ENCODE measurements around the gene NAT14. TPM values are rescaled to one million over a fixed set of nuclear protein-coding genes. Genes with fewer than 3 reads are reported as not detected.
"Not testable (repeated sequence)": the region's sequence is repeated elsewhere in the genome, so short reads cannot be mapped to it uniquely, and the experiment has no call there.

NAT14 gene
- total RNA-seq, 1 experiment from 2014 or later = 22.5 TPM

- DNase-seq (ENCODE audit: low read depth) = peak; percentile 97
Observed at GRCh38 chr19:55486971-55487923, 2.3 kb downstream of the NAT14 start.

DNA sequence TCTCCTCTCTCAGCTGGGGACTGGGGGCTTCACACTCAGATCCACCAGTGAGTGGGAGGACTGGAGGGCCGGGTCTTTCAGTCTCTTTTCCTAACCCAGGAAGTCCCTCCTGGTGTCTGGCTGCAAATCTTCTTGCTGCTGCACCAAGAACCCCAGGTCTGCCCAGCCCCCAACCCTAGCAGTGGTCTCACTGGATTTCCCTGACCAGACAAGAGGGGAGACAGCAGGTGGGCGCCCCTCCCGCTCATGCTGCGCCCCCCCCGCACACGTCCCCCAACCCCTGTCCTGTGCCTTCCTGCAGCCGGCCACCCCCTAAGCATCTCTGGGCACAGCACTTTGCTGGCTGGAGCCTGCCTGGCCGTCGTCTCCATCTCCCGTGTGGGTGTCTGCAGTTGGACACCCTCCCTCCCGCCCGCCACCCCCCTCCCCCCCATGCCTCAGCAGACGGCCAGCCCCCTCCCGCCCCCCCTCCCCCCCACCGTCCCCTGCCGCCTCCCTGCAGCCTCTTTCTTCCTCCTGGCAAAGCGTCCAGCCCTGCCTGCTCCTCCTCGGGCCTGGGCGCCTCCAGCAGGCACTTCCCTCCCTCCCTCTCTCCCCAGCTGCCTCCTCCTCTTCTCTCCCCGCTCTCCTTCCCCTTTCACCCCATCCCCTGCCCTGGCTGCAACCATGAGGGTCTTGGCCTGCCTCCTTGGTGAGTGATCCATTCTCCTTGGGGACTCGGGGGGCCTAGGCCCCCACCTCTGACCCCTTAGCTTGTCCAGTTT is 3.1 kb downstream of the NAT14 start, which contains the start of gene SSC5D:
Gene SSC5D (plus strand): TSS at position 513 of the 764 bp plus-strand sequence. CDS start 154 bp downstream, at position 667.
- DNase-seq (ENCODE audit: low read depth) = peak; percentile 61

DNA sequence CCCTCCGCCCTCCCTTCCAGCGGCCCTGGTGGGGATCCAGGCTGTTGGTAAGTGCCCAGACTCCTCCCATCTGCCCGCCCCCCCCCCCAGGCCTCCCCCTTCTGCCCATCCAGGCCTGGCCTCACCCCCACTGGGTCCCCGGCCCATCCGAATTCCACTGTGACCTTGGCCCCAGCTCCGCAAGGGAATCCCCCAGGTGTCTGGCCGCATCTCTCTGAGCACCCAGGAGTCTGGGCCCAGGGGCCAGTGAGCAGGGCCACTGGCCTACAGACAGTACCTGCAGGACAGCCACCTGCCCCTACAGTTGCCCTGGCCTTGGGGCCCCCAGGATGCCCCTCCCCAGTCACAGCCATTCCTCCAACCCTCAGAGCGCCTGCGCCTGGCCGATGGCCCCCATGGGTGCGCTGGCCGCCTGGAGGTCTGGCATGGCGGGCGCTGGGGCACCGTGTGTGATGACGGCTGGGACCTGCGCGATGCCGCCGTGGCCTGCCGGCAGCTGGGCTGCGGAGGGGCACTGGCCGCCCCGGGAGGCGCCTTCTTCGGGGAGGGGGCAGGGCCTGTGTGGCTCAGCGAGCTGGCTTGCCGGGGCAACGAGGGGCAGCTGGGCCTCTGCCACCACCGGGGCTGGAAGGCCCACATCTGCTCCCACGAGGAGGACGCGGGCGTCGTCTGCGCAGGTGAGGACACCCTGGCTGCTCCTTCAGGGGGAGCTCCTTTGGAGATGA is 4.2 kb downstream of the NAT14 start:
- DNase-seq (ENCODE audit: low read depth) = no peak

GRCh38 chr19:55489711-55490477 is 4.9 kb downstream of the NAT14 start:
- no peak for DNase-seq (ENCODE audit: low read depth)

DNA sequence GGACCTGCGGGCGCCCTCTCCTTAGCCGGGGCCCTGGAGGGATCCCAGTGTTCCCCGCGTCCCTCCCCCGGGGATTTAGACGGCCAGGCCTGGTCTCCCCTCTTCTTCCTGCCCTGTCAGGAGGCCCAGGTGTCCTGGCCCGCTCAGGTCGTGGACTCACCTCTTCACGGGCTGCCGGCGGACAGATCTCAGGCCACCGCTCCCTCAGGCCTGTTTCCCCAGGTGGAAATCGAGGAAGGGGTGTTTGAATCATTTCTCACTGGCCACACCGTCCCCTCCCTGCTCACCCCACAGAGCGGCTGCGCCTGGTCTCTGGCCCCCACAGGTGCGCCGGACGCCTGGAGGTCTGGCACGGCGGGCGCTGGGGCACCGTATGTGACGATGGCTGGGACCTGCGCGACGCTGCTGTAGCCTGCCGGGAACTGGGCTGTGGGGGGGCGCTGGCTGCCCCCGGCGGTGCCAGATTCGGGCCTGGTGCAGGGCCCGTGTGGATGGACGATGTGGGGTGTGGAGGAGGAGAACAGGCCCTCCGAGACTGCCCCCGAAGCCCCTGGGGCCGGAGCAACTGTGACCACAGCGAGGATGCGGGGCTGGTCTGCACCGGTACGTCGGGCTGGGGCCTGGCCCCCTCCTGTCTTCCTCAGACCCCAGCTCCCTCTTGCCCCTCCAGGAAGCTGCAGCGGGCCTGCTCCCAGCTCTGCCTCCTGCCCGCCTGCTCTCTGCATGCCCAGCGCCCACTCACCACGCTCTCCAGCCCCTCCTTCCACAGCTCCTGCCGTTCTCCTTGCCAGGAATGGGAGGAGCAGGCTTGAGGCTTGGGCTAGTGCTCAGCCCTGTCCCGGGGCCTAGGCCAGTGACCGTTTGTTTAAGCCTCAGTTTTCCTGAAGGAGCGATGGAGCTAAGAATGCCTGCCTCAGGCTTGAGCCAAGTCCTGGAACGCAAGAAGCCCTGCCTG is 5.8 kb downstream of the NAT14 start:
- DNase-seq (ENCODE audit: low read depth) = no peak

GRCh38 chr19:55491546-55492360 is 6.8 kb downstream of the NAT14 start:
- DNase-seq (ENCODE audit: low read depth) = no peak

DNA sequence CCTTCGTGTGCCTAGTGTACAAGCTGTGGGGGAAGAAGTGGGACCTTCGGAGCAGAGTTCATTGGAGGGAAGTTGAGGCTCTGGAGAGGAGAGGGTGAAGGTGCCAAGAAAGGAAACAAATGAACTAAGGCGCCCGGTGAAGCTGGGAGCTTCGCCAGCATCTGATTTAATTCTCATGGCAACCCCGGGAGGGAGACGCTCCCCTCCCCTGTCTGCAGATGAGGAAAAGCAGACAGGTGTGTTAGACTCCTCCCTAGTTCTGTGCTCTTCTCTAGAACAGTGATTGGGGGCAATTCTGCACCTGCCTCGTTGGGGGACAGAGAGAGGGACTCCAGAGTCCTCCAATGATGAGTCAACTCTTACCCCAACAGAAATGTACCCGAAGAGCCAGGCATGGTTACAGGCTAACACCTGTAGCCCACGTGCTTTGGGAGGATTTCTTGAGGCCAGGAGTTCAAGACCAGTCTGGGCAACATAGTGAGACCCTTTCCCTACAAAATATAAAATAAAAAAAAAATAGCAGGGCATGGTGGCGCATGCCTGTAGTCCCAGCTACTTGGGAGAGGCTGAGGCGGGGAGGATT is 7.5 kb downstream of the NAT14 start:
- DNase-seq (ENCODE audit: low read depth) = no peak

GRCh38 chr19:55493052-55493644 is 8.2 kb downstream of the NAT14 start:
- peak; percentile 59 for DNase-seq (ENCODE audit: low read depth)

DNA sequence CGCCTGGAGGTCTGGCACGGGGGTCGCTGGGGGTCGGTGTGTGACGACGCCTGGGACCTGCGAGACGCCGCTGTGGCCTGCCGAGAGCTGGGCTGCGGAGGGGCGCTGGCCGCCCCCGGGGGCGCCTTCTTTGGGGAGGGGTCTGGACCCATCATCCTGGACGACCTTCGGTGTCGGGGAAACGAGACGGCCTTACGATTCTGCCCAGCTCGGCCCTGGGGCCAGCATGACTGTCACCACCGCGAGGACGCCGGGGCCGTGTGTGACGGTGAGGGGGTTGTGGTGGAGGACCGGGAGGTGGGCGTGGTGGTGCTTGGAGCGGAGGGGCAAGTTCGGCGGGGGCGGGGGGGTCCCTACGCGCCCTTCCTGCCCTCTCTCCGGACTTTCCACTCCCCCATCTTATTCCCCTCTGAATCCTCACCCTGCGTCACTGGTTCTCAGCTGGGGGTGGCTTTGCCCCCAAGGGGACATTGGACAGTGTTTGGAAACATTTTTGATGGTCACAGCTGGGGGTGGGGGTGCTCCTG is 8.7 kb downstream of the NAT14 start:
- no peak for DNase-seq (ENCODE audit: low read depth)

GRCh38 chr19:55494172-55494761 is 9.3 kb downstream of the NAT14 start:
- peak; percentile 85 for DNase-seq (ENCODE audit: low read depth)

GRCh38 chr19:55495646-55496349 is 10.8 kb downstream of the NAT14 start:
- no peak for DNase-seq (ENCODE audit: low read depth)

DNA sequence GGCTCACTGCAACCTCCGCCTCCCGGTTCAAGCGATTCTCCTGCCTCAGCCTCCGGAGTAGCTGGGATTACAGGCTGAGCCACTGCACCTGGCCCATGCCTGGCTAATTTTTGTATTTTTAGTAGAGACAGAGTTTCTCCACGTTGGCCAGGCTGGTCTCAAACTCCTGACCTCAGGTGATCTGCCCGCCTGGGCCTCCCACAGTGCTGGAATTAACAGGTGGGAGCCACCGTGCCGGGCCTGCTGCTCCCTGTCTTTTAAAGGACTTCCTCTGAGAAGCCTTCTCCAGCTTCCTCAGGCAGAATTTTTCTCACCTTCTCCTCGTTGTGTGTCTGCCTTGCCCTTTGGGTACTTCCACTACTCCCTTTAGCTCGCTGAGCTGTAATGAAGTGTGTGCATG is 11.8 kb downstream of the NAT14 start:
- not testable (repeated sequence) for DNase-seq (ENCODE audit: low read depth)

- no peak for DNase-seq (ENCODE audit: low read depth)
Observed at GRCh38 chr19:55497763-55498162, 12.8 kb downstream of the NAT14 start.

DNA sequence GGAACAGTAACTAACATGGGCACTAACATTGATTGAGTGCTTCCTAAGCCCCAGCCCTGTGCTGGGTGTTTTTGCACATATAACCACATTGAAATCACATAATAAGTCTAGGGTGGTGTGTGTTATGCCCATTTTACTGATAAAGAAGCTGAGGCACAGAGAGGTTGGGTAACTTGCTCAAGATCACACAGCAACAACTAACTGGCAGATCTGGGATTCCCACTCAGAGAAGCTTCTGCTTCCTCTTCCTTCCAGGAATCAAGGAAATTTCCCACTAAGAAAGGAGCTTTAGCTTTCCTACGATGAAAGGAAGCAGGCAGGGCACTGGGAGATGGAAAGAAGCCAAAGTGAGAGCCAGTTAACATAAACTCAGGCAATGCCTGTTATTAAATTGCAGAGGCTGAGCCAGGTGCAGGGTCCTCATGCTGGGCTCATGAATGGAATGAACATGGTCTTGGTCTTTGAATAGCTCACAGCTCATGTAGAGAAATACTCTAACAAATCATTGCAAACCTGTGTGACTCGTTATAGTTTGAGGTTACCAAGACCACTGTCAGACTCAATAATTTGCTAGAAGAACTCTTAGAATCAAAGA is 13.4 kb downstream of the NAT14 start:
- DNase-seq (ENCODE audit: low read depth) = no peak

GRCh38 chr19:55500368-55500952 is 15.5 kb downstream of the NAT14 start:
- no peak for DNase-seq (ENCODE audit: low read depth)
